OCI-LY7 (cell line): Measurements from ENCODE around the gene SCTR. TPM values are rescaled to one million over a fixed set of nuclear protein-coding genes. Genes with fewer than 3 reads are reported as not detected.

ENCODE experiments used
- BruUV-seq: library from RNA; stranded (reverse); fragments of 400-500 nt; replicated peaks from 2 replicates; lab custom pipeline; 2021; lab: Mats Ljungman, UMichigan
- CTCF ChIA-PET: fragments of 300-600 bp; sonication (Branson Sonifier 250); formaldehyde crosslinking; loops from one replicate; lab custom pipeline; 2022; ENCODE audit warnings: antibody characterized with exemption; ENCODE audit not compliant: unreplicated experiment; lab: Charles Lee
- POLR2A ChIA-PET: fragments of 300-600 bp; sonication (Branson Sonifier 250); formaldehyde crosslinking; loops from one replicate; lab custom pipeline; 2022; ENCODE audit warnings: antibody characterized with exemption; lab: Charles Lee
- DNase-seq: peaks from one replicate; pipeline ENCODE4 v3.0.0-alpha.2; 2015; ENCODE audit warnings: low spot score
- H2AFZ ChIP-seq: fragments of 200-600 bp; sonication (generic), shearing (Covaris generic); 2 replicates; pipeline ENCODE4 v1.6.1; 2014; ENCODE audit warnings: mild to moderate bottlenecking, antibody characterized with exemption, low read length, moderate library complexity
- H3K27ac ChIP-seq: fragments of 200-600 bp; sonication (generic); 2 replicates; pipeline ENCODE4 v1.5.1; 2014; ENCODE audit warnings: mixed run types, low read depth, mild to moderate bottlenecking, moderate library complexity, low read length, inconsistent platforms; ENCODE audit not compliant: poor library complexity, severe bottlenecking
- H3K36me3 ChIP-seq: fragments of 200-600 bp; sonication (generic); 2 replicates; pipeline ENCODE4 v1.6.1; 2014; ENCODE audit warnings: mild to moderate bottlenecking, antibody characterized with exemption, low read length, moderate library complexity, mixed read lengths; ENCODE audit not compliant: insufficient read depth
- H3K4me1 ChIP-seq: fragments of 200-600 bp; sonication (generic); 2 replicates; pipeline ENCODE4 v1.5.1; 2014; ENCODE audit warnings: mild to moderate bottlenecking, low read length; ENCODE audit not compliant: insufficient read depth, poor library complexity, severe bottlenecking
- H3K4me2 ChIP-seq: fragments of 200-600 bp; sonication (generic); 2 replicates; pipeline ENCODE4 v1.6.1; 2014; ENCODE audit warnings: mild to moderate bottlenecking, low read length
- H3K4me3 ChIP-seq: fragments of 200-600 bp; sonication (generic); 2 replicates; pipeline ENCODE4 v1.5.1; 2014; ENCODE audit warnings: mild to moderate bottlenecking, low read depth, low read length; ENCODE audit not compliant: poor library complexity, severe bottlenecking
- H3K79me2 ChIP-seq: fragments of 200-600 bp; sonication (generic); 2 replicates; pipeline ENCODE4 v1.6.1; 2016; ENCODE audit warnings: low read depth, mild to moderate bottlenecking, low read length, moderate library complexity, mixed read lengths; ENCODE audit not compliant: insufficient read depth
- H3K9me2 ChIP-seq: fragments of 200-600 bp; sonication (generic); 2 replicates; pipeline ENCODE4 v1.6.1; 2016; ENCODE audit warnings: mild to moderate bottlenecking, low read length, mixed read lengths; ENCODE audit not compliant: insufficient read depth
- H3K9me3 ChIP-seq: fragments of 200-600 bp; sonication (generic); 2 replicates; pipeline ENCODE4 v1.6.1; 2014; ENCODE audit warnings: mild to moderate bottlenecking, mixed run types, low read length, mixed read lengths
- H4K20me1 ChIP-seq: fragments of 200-600 bp; sonication (generic); 2 replicates; pipeline ENCODE4 v1.6.1; 2014; ENCODE audit warnings: mild to moderate bottlenecking, antibody characterized with exemption, low read length, moderate library complexity, mixed read lengths; ENCODE audit not compliant: insufficient read depth
- EZH2phosphoT487 ChIP-seq: fragments of 200-600 bp; sonication (generic); IDR thresholded peaks from 2 replicates; pipeline ENCODE4 v1.6.1; 2018; ENCODE audit warnings: low read depth, borderline replicate concordance, mild to moderate bottlenecking, mixed run types, antibody characterized with exemption, low read length, moderate library complexity, mixed read lengths
- intact Hi-C: fragments of 100-400 bp; cut with micrococcal nuclease; formaldehyde crosslinking; loops from one replicate; pipeline ENCODE4 v1.10.0; 2022; ENCODE audit not compliant: unreplicated experiment
- total RNA-seq, 2 experiments: library from RNA; depleted of rRNA in 1 of 2; stranded (reverse); fragments of >200 nt in 1 of 2; shearing (Covaris generic) in 1 of 2; gene quantifications; 2 replicates each; pipeline ENCODE4 v1.2.3, GENCODE V29; 2014 to 2022
- TF ChIP-seq, protein P1 (sequence below): fragments of 200-600 bp; sonication (generic); conservative IDR thresholded peaks from 2 replicates; pipeline ENCODE4 v1.5.1; 2014; ENCODE audit warnings: mild to moderate bottlenecking, antibody characterized with exemption, low read length, moderate library complexity, mixed read lengths

The SCTR gene
- total RNA-seq, 2 experiments from 2014 or later: not detected

DNA sequence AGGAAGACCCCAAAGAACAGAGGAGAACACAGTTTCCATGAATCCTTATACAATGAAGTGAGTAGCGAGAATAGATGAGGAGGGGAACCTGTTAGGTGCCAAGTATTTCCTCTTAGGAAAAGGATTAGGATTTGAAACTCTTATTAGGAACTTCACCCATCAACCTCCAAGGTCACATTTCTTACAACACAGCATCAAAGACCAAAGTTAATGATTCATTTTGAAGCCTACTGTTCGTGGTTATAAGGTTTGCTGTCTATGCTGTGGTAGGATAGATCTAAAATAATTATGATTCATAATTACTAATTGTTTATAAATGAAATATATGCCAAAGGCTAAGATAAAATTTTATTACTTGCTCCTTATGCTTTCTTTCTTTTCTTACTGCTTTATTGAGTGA lies 26.1 kb upstream of the SCTR start:
- ChIA-PET CTCF (no interaction called here), POLR2A (no interaction called here)
- H3K79me2 ChIP-seq: no peaks in the 10 kb centered on the region
- H3K4me3 ChIP-seq: no peak overlapping the region
- no peaks in the 10 kb centered on the region for H3K9me2 ChIP-seq
- no peak overlapping the region for H3K4me2 ChIP-seq
- no TSS peak for BruUV-seq
- H2AFZ ChIP-seq: no peak overlapping the region
- H3K9me3 ChIP-seq: no peaks in the 10 kb centered on the region
- no peaks in the 10 kb centered on the region for H3K4me1 ChIP-seq
- no peaks in the 10 kb centered on the region for H4K20me1 ChIP-seq
- TF ChIP-seq EZH2phosphoT487: no peak
- TF ChIP-seq, protein P1, sequence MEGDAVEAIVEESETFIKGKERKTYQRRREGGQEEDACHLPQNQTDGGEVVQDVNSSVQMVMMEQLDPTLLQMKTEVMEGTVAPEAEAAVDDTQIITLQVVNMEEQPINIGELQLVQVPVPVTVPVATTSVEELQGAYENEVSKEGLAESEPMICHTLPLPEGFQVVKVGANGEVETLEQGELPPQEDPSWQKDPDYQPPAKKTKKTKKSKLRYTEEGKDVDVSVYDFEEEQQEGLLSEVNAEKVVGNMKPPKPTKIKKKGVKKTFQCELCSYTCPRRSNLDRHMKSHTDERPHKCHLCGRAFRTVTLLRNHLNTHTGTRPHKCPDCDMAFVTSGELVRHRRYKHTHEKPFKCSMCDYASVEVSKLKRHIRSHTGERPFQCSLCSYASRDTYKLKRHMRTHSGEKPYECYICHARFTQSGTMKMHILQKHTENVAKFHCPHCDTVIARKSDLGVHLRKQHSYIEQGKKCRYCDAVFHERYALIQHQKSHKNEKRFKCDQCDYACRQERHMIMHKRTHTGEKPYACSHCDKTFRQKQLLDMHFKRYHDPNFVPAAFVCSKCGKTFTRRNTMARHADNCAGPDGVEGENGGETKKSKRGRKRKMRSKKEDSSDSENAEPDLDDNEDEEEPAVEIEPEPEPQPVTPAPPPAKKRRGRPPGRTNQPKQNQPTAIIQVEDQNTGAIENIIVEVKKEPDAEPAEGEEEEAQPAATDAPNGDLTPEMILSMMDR: no peak
- no peak for DNase-seq
- H3K27ac ChIP-seq: no peak overlapping the region
- no peaks in the 10 kb centered on the region for H3K36me3 ChIP-seq
- intact Hi-C loops: no loop called here

DNA sequence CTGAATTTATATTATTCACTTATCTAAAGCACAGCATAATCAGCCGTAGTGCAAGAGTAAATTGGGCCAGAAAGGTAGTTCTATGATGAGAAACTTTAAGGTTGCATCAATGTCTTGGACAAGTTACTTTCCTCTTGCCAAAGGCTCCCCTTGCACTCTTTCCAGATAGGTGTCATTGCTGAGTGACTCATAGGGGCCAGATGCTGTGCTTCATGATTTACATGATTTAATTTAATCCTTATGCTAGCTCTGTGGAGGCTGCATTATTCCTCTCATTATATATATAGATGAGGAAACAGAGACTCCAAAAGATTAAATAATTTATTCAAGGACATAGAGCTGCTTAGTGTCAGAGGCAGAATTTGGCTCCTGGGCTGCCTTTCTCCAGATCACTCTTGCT lies 25.0 kb upstream of the SCTR start:
- TF ChIP-seq, protein P1: no peak
- TF ChIP-seq EZH2phosphoT487: no peak
- no peak overlapping the region for H2AFZ ChIP-seq
- intact Hi-C loops: no loop called here

DNA sequence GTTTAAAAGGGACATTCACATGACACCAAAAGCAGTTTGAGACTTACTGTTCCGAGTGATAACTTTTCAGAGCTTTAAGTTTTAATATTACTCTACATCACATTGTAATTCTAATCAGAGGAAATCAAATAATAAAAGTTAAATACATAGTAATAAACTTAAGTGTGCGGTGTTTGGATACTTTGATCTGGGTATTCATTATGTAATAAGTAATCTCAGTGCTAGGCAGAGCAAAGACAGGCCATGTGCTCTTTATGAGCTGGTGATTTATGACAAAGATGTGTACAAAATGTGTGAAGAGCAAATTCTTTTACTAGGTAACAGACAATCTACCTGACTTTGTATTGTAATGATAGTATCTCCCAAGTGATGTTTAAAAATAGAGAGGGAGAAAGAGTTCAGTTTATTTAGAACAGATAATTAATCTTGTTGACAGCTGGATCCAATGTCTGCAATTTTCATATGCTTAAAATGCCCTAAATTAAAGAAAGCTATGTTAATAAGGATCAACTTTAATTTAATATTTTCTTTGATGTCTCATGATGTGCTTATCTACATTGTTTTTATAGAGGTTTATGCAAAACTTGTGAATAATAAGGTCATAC lies 24.3 kb upstream of the SCTR start:
- POLR2A ChIA-PET: interaction anchor here (0.8 to 1.0 kb wide), 2 partner anchors 15 to 36 kb away, joined by 3 to 4 read pairs; no protein-coding TSS in a partner anchor
- H3K4me3 ChIP-seq: no peak overlapping the region
- no peaks in the 10 kb centered on the region for H4K20me1 ChIP-seq
- no peaks in the 10 kb centered on the region for H3K9me3 ChIP-seq
- no peaks in the 10 kb centered on the region for H3K9me2 ChIP-seq
- H3K4me1 ChIP-seq: no peaks in the 10 kb centered on the region
- no peaks in the 10 kb centered on the region for H3K36me3 ChIP-seq
- H3K79me2 ChIP-seq: no peaks in the 10 kb centered on the region
- CTCF ChIA-PET: no interaction called here
- H3K4me2 ChIP-seq: no peak overlapping the region
- no TSS peak for BruUV-seq
- intact Hi-C loops: no loop called here
- DNase-seq: no peak
- TF ChIP-seq EZH2phosphoT487: no peak
- TF ChIP-seq, protein P1: no peak
- no peak overlapping the region for H3K27ac ChIP-seq
- H2AFZ ChIP-seq: no peak overlapping the region

More for the DNA sequence above, 25.0 kb upstream of the SCTR start:
- no TSS peak for BruUV-seq
- ChIA-PET CTCF (no interaction called here), POLR2A (interaction anchor here (1.0 kb wide), 1 partner anchor 15 kb away, joined by 3 read pairs; no protein-coding TSS in a partner anchor)
- no peak overlapping the region for H3K4me2 ChIP-seq
- H3K9me2 ChIP-seq: no peaks in the 10 kb centered on the region
- H3K4me3 ChIP-seq: no peak overlapping the region
- no peaks in the 10 kb centered on the region for H3K4me1 ChIP-seq
- no peak overlapping the region for H3K27ac ChIP-seq
- no peaks in the 10 kb centered on the region for H3K79me2 ChIP-seq
- no peaks in the 10 kb centered on the region for H3K9me3 ChIP-seq
- DNase-seq: no peak
- H4K20me1 ChIP-seq: no peaks in the 10 kb centered on the region
- H3K36me3 ChIP-seq: no peaks in the 10 kb centered on the region
